ENCODE data around the gene SNAPC3. TPM values are rescaled to one million over a fixed set of nuclear protein-coding genes. Genes with fewer than 3 reads are reported as not detected.

The SNAPC3 gene
- total RNA-seq, 1 experiment from 2014 or later, result 26.1 TPM

DNA sequence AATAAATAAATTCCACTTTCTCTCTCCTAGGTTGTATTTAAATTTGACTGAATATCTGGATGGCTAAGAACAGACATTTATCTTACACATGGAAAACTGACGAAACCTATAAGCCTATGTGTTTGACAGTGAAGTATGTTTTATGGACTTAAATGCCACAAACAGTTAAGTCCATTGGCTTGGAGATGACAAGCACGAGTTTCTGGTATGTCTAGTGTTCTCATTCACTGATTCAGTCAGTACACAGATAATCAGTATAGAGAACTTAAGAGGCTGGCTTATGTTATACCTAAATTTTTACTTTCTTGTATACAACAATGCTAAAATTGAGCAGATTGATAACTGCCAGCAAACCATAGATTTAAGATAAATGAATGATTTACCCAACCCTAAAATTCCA lies 38.9 kb downstream of the SNAPC3 start:
- Histone ChIP-seq H4K20me1 (ENCODE audit: insufficient read depth) (no peaks in the 10 kb centered on the region), H3K79me2 (ENCODE audit: insufficient read depth, low read length) (no peaks in the 10 kb centered on the region), H3K4me1 (ENCODE audit: control insufficient read depth in 1 of 2, insufficient read depth in 2 of 2, low read length in 2 of 2) (no peaks in the 10 kb centered on the region), H3K9me2 (ENCODE audit: insufficient read depth) (no peaks in the 10 kb centered on the region), H3K27ac (ENCODE audit: low read depth, low read length) (no peak overlapping the region), H3K9me3 (ENCODE audit: control insufficient read depth in 1 of 2, insufficient read depth in 1 of 2, low read depth in 1 of 2, low read length in 2 of 2) (no peaks in the 10 kb centered on the region), H3K36me3 (ENCODE audit: control insufficient read depth in 1 of 2, insufficient read depth in 2 of 2, low read length in 2 of 2) (peaks cover 18 to 55% of the 10 kb centered on the region in 2 experiments), H3K4me2 (ENCODE audit: low read length) (no peak overlapping the region), H2AFZ (ENCODE audit: low read depth, low read length, poor library complexity, severe bottlenecking) (no peak overlapping the region), H3K27me3 (ENCODE audit: insufficient read depth, low read length) (no peaks in the 10 kb centered on the region), H3K9ac (ENCODE audit: low read length) (no peak overlapping the region), H3K4me3 (replicated peaks in 1 of 2; ENCODE audit: low read depth in 1 of 2, low read length in 2 of 2) (no peak overlapping the region)
- RAD21 ChIA-PET (ENCODE audit: low non-redundant PET in 1 of 2, low total read pairs in 2 of 2, uncharacterized antibody in 2 of 2, unreplicated experiment in 2 of 2), result no interaction called here
- CTCF ChIA-PET, result no interaction called here
- intact Hi-C loops (cut with micrococcal nuclease), result no loop called here
- no TSS peak for BruUV-seq (replicated peaks)
- DNase-seq (ENCODE audit: low read depth, low spot score), result no peak
- no peak for TF ChIP-seq RAD21 (IDR thresholded peaks at IDR 0.05; ENCODE audit: low read depth)
- TF ChIP-seq, protein P1, sequence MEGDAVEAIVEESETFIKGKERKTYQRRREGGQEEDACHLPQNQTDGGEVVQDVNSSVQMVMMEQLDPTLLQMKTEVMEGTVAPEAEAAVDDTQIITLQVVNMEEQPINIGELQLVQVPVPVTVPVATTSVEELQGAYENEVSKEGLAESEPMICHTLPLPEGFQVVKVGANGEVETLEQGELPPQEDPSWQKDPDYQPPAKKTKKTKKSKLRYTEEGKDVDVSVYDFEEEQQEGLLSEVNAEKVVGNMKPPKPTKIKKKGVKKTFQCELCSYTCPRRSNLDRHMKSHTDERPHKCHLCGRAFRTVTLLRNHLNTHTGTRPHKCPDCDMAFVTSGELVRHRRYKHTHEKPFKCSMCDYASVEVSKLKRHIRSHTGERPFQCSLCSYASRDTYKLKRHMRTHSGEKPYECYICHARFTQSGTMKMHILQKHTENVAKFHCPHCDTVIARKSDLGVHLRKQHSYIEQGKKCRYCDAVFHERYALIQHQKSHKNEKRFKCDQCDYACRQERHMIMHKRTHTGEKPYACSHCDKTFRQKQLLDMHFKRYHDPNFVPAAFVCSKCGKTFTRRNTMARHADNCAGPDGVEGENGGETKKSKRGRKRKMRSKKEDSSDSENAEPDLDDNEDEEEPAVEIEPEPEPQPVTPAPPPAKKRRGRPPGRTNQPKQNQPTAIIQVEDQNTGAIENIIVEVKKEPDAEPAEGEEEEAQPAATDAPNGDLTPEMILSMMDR (IDR thresholded peaks at IDR 0.05 in 2 of 3, conservative IDR thresholded peaks at IDR 0.05 in 1 of 3; ENCODE audit: borderline replicate concordance in 1 of 3, insufficient read depth in 1 of 3, low read depth in 2 of 3, low read length in 2 of 3), result no peak
- TF ChIP-seq SIN3A (IDR thresholded peaks at IDR 0.05; ENCODE audit: low read depth), result no peak
- no peak for TF ChIP-seq EGR1 (IDR thresholded peaks at IDR 0.05; ENCODE audit: low read depth)
- TF ChIP-seq CEBPB (IDR thresholded peaks at IDR 0.05; ENCODE audit: low read depth), result no peak
- no peak for TF ChIP-seq TCF7L2 (IDR thresholded peaks at IDR 0.05; ENCODE audit: borderline replicate concordance, extremely low read depth, insufficient read depth, insufficient read length)
- no peak for TF ChIP-seq ELF1 (IDR thresholded peaks at IDR 0.05; ENCODE audit: borderline replicate concordance, low read depth)
- no peak for ATAC-seq
- POLR2A ChIA-PET, result no interaction called here

DNA sequence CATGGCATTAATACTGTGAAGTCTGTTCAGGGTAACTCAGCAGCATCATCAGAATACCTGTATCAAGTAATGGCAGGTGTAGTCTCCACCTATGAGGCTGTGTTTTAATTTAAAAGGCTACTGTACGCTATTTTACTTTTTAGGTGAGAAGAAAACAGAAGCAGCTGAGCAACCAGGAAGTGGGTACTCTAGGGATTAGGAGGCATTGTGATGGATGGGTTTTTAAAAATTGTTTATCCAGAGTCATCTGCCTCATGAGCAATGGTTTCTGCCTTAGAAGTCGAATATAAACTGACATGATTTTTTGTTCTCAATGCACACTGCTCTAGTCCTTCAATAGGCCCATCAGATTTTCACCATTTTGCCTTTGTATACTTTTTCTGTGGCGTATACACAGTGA lies 45.5 kb downstream of the SNAPC3 start:
- Histone ChIP-seq H3K4me1 (ENCODE audit: control insufficient read depth in 1 of 2, insufficient read depth in 2 of 2, low read length in 2 of 2) (no peaks in the 10 kb centered on the region), H3K9me2 (ENCODE audit: insufficient read depth) (no peaks in the 10 kb centered on the region), H3K27me3 (ENCODE audit: insufficient read depth, low read length) (no peaks in the 10 kb centered on the region), H3K27ac (ENCODE audit: low read depth, low read length) (no peak overlapping the region), H2AFZ (ENCODE audit: low read depth, low read length, poor library complexity, severe bottlenecking) (no peak overlapping the region), H3K4me2 (ENCODE audit: low read length) (no peak overlapping the region), H3K9ac (ENCODE audit: low read length) (no peak overlapping the region), H3K9me3 (ENCODE audit: control insufficient read depth in 1 of 2, insufficient read depth in 1 of 2, low read depth in 1 of 2, low read length in 2 of 2) (no peaks in the 10 kb centered on the region), H4K20me1 (ENCODE audit: insufficient read depth) (peaks cover 9% of the 10 kb centered on the region; the same call in 1 of the 2 replicates), H3K79me2 (ENCODE audit: insufficient read depth, low read length) (no peaks in the 10 kb centered on the region), H3K4me3 (replicated peaks in 1 of 2; ENCODE audit: low read depth in 1 of 2, low read length in 2 of 2) (no peak overlapping the region), H3K36me3 (ENCODE audit: control insufficient read depth in 1 of 2, insufficient read depth in 2 of 2, low read length in 2 of 2) (peaks cover 27 to 39% of the 10 kb centered on the region in 2 experiments; a peak in 3 of 4 replicates)
- ChIA-PET RAD21 (ENCODE audit: low non-redundant PET in 1 of 2, low total read pairs in 2 of 2, uncharacterized antibody in 2 of 2, unreplicated experiment in 2 of 2) (no interaction called here), POLR2A (no interaction called here), CTCF (no interaction called here)
- DNase-seq (ENCODE audit: low read depth, low spot score), result no peak
- ATAC-seq, result no peak
- BruUV-seq (replicated peaks), result no TSS peak
- intact Hi-C loops (cut with micrococcal nuclease), result no loop called here
- TF ChIP-seq, protein P2, sequence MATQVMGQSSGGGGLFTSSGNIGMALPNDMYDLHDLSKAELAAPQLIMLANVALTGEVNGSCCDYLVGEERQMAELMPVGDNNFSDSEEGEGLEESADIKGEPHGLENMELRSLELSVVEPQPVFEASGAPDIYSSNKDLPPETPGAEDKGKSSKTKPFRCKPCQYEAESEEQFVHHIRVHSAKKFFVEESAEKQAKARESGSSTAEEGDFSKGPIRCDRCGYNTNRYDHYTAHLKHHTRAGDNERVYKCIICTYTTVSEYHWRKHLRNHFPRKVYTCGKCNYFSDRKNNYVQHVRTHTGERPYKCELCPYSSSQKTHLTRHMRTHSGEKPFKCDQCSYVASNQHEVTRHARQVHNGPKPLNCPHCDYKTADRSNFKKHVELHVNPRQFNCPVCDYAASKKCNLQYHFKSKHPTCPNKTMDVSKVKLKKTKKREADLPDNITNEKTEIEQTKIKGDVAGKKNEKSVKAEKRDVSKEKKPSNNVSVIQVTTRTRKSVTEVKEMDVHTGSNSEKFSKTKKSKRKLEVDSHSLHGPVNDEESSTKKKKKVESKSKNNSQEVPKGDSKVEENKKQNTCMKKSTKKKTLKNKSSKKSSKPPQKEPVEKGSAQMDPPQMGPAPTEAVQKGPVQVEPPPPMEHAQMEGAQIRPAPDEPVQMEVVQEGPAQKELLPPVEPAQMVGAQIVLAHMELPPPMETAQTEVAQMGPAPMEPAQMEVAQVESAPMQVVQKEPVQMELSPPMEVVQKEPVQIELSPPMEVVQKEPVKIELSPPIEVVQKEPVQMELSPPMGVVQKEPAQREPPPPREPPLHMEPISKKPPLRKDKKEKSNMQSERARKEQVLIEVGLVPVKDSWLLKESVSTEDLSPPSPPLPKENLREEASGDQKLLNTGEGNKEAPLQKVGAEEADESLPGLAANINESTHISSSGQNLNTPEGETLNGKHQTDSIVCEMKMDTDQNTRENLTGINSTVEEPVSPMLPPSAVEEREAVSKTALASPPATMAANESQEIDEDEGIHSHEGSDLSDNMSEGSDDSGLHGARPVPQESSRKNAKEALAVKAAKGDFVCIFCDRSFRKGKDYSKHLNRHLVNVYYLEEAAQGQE (IDR thresholded peaks at IDR 0.05; ENCODE audit: low read depth), result no peak
- TF ChIP-seq ELF1 (IDR thresholded peaks at IDR 0.05; ENCODE audit: borderline replicate concordance, low read depth) (no peak), EZH2phosphoT487 (IDR thresholded peaks at IDR 0.05; ENCODE audit: borderline replicate concordance) (no peak), SRF (IDR thresholded peaks at IDR 0.05; ENCODE audit: low read depth) (no peak), EZH2 (IDR thresholded peaks at IDR 0.05) (no peak), YY1 (IDR thresholded peaks at IDR 0.05; ENCODE audit: extremely low read depth, insufficient replicate concordance, low read depth, low read length) (no peak), JUND (IDR thresholded peaks at IDR 0.05) (no peak)
- TF ChIP-seq, protein P3, sequence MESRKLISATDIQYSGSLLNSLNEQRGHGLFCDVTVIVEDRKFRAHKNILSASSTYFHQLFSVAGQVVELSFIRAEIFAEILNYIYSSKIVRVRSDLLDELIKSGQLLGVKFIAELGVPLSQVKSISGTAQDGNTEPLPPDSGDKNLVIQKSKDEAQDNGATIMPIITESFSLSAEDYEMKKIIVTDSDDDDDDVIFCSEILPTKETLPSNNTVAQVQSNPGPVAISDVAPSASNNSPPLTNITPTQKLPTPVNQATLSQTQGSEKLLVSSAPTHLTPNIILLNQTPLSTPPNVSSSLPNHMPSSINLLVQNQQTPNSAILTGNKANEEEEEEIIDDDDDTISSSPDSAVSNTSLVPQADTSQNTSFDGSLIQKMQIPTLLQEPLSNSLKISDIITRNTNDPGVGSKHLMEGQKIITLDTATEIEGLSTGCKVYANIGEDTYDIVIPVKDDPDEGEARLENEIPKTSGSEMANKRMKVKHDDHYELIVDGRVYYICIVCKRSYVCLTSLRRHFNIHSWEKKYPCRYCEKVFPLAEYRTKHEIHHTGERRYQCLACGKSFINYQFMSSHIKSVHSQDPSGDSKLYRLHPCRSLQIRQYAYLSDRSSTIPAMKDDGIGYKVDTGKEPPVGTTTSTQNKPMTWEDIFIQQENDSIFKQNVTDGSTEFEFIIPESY (IDR thresholded peaks at IDR 0.05; ENCODE audit: extremely low read depth, insufficient replicate concordance, low read length), result no peak
